ENCODE measurements around the gene OR6C70. TPM values are rescaled to one million over a fixed set of nuclear protein-coding genes. Genes with fewer than 3 reads are reported as not detected.
"Not testable (repeated sequence)": the region's sequence is repeated elsewhere in the genome, so short reads cannot be mapped to it uniquely, and the experiment has no call there.

The OR6C70 gene
- total RNA-seq, 1 donor from 2014 or later, result not detected

DNA sequence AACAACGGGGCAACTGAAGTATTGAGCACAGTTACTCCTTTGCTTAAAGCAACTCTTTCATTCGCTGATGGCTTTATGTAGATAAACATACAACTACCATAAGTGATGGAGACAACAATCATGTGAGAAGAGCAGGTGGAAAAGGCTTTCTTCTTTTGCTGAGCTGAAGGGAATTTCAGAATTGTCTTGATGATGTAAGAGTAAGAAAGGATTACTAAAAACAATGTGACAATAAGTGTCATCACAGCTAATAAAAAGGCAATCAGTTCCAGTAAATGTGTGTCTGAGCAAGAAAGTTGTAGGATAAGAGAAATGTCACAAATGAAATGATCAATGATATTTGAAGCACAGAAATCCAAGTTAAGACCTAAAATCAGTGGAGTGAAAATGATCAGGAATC is 647 bp downstream of the OR6C70 start:
- ChIA-PET POLR2A (no interaction called here), CTCF (no interaction called here)
- intact Hi-C loops (cut with micrococcal nuclease), result loop anchor here (5.0 kb wide), 1 partner anchor 477 kb away; no protein-coding TSS in a partner anchor
- Mint-ChIP-seq H3K27me3 (no peaks in the 10 kb centered on the region), H3K4me1 (peaks cover 45% of the 10 kb centered on the region), H3K4me3 (no peak overlapping the region), H3K9me3 (peaks cover 4% of the 10 kb centered on the region), H3K36me3 (ENCODE audit: low read depth) (no peaks in the 10 kb centered on the region), H3K27ac (peak overlapping the region; percentile 22)
- no peak for DNase-seq
- ATAC-seq (ENCODE audit: low read depth), result no peak
- TF ChIP-seq, protein P1, sequence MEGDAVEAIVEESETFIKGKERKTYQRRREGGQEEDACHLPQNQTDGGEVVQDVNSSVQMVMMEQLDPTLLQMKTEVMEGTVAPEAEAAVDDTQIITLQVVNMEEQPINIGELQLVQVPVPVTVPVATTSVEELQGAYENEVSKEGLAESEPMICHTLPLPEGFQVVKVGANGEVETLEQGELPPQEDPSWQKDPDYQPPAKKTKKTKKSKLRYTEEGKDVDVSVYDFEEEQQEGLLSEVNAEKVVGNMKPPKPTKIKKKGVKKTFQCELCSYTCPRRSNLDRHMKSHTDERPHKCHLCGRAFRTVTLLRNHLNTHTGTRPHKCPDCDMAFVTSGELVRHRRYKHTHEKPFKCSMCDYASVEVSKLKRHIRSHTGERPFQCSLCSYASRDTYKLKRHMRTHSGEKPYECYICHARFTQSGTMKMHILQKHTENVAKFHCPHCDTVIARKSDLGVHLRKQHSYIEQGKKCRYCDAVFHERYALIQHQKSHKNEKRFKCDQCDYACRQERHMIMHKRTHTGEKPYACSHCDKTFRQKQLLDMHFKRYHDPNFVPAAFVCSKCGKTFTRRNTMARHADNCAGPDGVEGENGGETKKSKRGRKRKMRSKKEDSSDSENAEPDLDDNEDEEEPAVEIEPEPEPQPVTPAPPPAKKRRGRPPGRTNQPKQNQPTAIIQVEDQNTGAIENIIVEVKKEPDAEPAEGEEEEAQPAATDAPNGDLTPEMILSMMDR (IDR thresholded peaks at IDR 0.05), result no peak

DNA sequence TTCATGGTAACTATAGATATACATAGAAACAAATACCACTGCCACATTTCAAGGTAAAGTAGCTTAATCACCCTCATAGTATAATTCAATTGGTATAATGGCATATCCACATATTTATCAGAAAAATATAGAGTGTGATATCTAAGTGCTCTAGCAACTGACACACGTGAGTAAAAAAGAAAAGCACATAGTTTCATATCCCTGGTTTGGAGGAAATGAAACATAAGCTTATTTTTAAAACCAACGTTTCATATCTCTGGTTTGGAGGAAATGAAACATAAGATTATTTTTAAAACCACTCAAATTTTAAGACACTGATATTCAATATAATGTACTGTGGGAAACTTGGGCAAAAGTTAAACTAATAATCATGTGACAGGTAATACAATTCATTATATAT is 2.1 kb downstream of the OR6C70 start:
- peaks cover 7% of the 10 kb centered on the region for H3K9me3 Mint-ChIP-seq
- DNase-seq (no peak), ATAC-seq (ENCODE audit: low read depth) (peak; percentile 70)
- H3K36me3 Mint-ChIP-seq (ENCODE audit: low read depth), result no peaks in the 10 kb centered on the region
- H3K4me1 Mint-ChIP-seq, result peaks cover 45% of the 10 kb centered on the region
- H3K27me3 Mint-ChIP-seq, result no peaks in the 10 kb centered on the region
- CTCF ChIA-PET, result no interaction called here
- TF ChIP-seq, protein P1 (IDR thresholded peaks at IDR 0.05), result no peak
- POLR2A ChIA-PET, result no interaction called here
- H3K4me3 Mint-ChIP-seq, result peak overlapping the region; percentile 61
- peak overlapping the region; percentile 46 for H3K27ac Mint-ChIP-seq
- intact Hi-C loops (cut with micrococcal nuclease), result loop anchor here (5.0 kb wide), 1 partner anchor 476 kb away; no protein-coding TSS in a partner anchor

DNA sequence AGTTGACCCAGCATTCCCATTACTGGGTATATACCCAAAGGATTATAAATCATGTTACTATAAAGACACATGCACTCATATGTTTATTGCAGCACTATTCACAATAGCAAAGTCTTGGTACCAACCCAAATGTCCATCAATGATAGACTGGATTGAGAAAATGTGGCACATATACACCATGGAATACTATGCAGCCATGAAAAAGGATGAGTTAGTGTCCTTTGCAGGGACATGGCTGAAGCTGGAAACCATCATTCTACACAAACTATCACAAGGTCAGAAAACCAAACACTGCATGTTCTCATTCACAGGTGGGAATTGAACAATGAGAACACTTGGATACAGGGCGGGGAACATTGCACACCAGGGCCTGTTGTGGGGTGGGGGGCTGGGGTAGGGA is 5.0 kb downstream of the OR6C70 start:
- DNase-seq; CTCF ChIA-PET; POLR2A ChIA-PET; H3K9me3 Mint-ChIP-seq; H3K27ac Mint-ChIP-seq; H3K4me3 Mint-ChIP-seq; H3K36me3 Mint-ChIP-seq (ENCODE audit: low read depth); ATAC-seq (ENCODE audit: low read depth); H3K27me3 Mint-ChIP-seq: not testable (repeated sequence)
- H3K4me1 Mint-ChIP-seq, result peaks cover 34% of the 10 kb centered on the region
- intact Hi-C loops (cut with micrococcal nuclease), result loop anchor here (5.0 kb wide), 1 partner anchor 473 kb away; no protein-coding TSS in a partner anchor

DNA sequence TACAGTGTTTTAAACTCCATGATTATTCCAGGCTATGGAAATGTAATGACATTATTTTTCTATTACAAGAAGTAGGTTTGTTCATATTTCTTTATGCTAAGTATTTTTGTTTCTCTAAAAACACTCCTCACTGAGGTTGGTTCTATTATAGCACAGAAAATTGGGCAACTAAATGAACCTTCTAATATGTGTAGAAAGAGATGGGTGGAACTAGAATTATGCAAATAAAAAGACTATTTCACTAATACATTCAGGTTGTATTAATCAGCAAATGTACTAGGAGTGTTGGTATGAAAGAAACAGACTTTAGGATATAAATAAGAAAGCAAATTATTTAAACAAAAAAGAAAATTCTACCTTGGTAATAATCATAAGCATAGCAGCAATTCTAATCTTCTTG is 21.1 kb downstream of the OR6C70 start:
- ATAC-seq (ENCODE audit: low read depth), result no peak
- H3K36me3 Mint-ChIP-seq (ENCODE audit: low read depth), result no peaks in the 10 kb centered on the region
- TF ChIP-seq, protein P1 (IDR thresholded peaks at IDR 0.05), result no peak
- H3K27me3 Mint-ChIP-seq, result peaks cover 8% of the 10 kb centered on the region
- no peak overlapping the region for H3K27ac Mint-ChIP-seq
- no peak overlapping the region for H3K4me3 Mint-ChIP-seq
- peaks cover 1% of the 10 kb centered on the region for H3K4me1 Mint-ChIP-seq
- H3K9me3 Mint-ChIP-seq, result no peaks in the 10 kb centered on the region
- POLR2A ChIA-PET, result no interaction called here
- DNase-seq, result no peak
- CTCF ChIA-PET, result no interaction called here
- intact Hi-C loops (cut with micrococcal nuclease), result no loop called here

DNA sequence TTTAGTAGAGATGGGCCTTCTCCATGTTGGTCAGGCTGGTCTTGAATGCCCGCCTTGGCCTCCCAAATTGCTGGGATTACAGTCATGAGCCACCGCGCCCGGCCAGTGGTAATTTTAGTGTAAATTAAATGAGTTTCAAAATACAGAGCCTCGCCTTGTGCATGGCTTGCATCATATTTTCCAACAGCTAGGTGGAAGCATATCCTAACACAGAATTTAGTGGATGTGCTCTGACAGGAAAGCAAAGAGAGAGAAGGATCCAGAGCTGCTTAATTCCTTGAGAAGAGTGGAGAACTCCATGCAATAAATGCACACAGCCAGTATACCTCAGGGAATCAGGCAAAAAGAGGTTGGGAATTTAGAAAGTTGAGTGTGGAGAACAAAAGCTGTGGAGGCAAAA is 23.6 kb downstream of the OR6C70 start:
- H3K27ac Mint-ChIP-seq, result no peak overlapping the region
- POLR2A ChIA-PET, result no interaction called here
- ATAC-seq (ENCODE audit: low read depth), result no peak
- peaks cover 4% of the 10 kb centered on the region for H3K27me3 Mint-ChIP-seq
- intact Hi-C loops (cut with micrococcal nuclease), result loop anchor here (1.0 kb wide), 1 partner anchor 173 kb away; no protein-coding TSS in a partner anchor
- peaks cover 5% of the 10 kb centered on the region for H3K4me1 Mint-ChIP-seq
- H3K36me3 Mint-ChIP-seq (ENCODE audit: low read depth), result peaks cover 2% of the 10 kb centered on the region
- peaks cover 11% of the 10 kb centered on the region for H3K9me3 Mint-ChIP-seq
- no peak overlapping the region for H3K4me3 Mint-ChIP-seq
- CTCF ChIA-PET, result no interaction called here
- no peak for DNase-seq
- TF ChIP-seq, protein P1 (IDR thresholded peaks at IDR 0.05), result no peak

DNA sequence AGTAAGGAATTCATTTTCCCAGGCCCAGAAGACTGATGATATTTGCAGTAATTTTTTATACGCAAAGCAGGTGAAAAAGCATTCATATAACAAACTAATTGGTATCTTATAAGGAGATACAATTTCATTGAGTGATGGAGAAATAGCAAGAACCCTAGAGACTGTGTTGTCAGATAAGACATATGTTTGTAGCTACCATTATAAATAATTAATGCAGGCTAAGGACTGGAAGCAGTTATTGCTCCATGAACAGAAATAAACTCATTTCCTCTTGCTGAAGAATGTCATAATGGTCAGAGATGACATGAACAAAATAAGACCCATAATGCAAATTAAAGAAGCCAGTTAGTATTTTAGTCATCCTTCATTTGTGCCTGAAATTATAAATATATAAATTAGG is 24.6 kb downstream of the OR6C70 start:
- Mint-ChIP-seq H3K27ac (no peak overlapping the region), H3K27me3 (peaks cover 2% of the 10 kb centered on the region), H3K4me3 (no peak overlapping the region), H3K36me3 (ENCODE audit: low read depth) (peaks cover 6% of the 10 kb centered on the region), H3K4me1 (peaks cover 5% of the 10 kb centered on the region), H3K9me3 (peaks cover 13% of the 10 kb centered on the region)
- DNase-seq (no peak), ATAC-seq (ENCODE audit: low read depth) (no peak)
- CTCF ChIA-PET, result no interaction called here
- intact Hi-C loops (cut with micrococcal nuclease), result no loop called here
- TF ChIP-seq, protein P1 (IDR thresholded peaks at IDR 0.05), result no peak
- POLR2A ChIA-PET, result no interaction called here
